DMS 273 treated with DMSO at 0.1 percent for 48 hours (cell line): Measurements from ENCODE around the gene INCA1.
"Not testable (repeated sequence)": the region's sequence is repeated elsewhere in the genome, so short reads cannot be mapped to it uniquely, and the experiment has no call there.

Experiments
- DNase-seq: peaks from one replicate; lab custom pipeline; 2025; lab: John Stamatoyannopoulos, UW

The INCA1 gene, protein sequence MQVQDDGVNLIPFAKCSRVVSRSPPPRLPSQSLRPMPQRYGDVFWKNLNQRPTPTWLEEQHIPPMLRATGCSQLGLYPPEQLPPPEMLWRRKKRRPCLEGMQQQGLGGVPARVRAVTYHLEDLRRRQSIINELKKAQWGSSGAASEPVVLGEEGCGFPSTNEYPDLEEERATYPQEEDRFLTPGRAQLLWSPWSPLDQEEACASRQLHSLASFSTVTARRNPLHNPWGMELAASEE

DNA sequence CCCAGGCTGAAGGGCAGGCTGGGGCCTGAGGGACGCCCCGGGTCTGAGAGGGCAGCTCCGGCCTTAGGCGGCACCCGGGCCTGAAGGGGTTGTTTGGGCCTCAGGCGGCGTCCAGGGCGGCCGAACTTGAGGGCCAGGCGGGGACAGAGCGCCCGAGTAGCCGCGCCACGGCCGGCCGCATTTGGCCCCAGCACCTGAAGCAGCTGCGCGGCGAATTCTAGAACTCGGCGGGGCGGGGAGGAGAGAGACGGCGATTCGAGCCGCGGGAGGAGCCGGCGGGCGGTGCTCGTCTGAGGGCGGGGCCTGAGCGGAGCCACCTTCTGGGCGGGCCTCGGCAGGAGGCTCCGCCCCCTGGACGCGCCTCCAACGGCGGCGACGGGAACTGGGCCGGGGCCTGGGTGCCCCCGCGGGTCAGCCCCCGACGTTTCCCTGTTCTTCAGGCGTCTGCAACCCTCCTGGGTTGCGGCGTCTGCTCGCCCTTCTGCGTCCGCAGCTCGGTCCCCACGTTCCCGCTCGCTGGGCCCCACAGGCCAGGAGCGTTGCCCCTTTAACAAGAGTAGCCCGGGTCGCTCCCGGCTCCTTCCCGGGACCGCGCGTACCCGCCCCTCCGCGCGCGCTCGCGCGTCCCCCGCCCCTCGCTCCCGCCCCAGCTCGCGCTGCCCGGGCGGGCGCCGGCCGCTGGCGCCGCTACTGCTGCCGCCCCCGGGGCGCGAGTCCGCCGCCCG is at the start of gene INCA1, which contains the start of gene KIF1C:
TSS of gene INCA1 (minus strand) at position 221 of the 725 bp plus-strand sequence. CDS start 3,085 bp downstream, outside the sequence.
TSS of gene KIF1C (plus strand) at position 649 of the 725 bp plus-strand sequence. CDS start 2,297 bp downstream, outside the sequence.
- DNase-seq = peak; percentile 56

DNA sequence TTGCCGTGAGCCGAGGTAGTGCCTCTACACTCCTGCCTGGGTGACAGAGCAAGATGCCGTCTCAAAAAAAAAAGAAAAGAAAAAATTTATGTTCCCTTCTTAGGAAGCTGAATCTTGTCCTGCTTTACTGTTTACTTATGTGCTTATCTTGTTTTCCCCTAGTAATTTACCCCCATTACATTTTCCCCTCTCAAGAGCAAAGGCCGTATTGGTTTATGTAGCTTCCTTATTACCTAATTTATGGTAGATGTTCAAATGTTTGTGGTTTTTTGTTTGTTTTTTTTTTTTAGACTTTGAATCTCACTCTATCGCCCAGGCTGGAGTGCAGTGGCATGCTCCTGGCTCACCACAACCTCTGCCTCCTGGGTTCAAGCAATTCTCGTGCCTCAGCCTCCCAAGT is 48.2 kb upstream of the INCA1 start:
- DNase-seq = no peak

DNA sequence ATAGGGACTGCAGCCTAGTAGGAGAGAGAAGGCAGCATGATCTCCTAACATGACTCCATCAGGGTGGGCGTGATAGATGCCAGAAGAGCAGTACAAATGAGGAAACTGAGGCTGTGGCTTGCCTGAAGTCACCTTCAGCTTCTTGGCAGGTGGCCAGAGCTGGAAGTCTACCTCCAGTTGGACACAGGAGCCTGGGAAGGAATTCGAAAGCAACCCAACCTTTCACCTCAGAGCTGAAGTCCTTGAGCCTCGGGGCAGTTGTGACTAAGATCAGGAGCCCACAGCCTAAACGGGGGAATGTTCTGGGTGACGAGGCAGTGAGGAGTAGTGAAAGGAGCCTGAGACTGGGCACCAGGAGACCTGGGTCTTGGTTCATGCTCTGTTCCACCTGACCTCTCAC is 47.3 kb upstream of the INCA1 start:
- no peak for DNase-seq

DNA sequence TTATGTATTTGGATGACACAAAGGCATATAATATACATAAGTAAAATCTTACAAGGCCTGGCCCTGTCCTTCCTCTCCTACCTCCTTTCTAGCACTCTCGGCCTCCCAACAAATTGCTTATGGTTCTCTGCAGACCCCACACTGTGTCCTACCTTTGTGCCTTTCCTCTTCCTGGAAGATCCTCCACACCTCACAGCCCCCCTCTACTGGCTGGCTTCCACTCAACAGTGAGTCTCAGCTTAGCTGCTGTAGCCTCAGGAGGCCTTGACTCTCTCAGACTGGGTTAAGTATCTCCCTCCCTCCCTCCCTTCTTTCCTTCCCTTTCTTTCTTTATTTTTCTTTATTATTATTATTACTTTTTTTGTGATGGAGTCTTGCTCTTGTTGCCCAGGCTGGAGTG is 46.2 kb upstream of the INCA1 start:
- no peak for DNase-seq

DNA sequence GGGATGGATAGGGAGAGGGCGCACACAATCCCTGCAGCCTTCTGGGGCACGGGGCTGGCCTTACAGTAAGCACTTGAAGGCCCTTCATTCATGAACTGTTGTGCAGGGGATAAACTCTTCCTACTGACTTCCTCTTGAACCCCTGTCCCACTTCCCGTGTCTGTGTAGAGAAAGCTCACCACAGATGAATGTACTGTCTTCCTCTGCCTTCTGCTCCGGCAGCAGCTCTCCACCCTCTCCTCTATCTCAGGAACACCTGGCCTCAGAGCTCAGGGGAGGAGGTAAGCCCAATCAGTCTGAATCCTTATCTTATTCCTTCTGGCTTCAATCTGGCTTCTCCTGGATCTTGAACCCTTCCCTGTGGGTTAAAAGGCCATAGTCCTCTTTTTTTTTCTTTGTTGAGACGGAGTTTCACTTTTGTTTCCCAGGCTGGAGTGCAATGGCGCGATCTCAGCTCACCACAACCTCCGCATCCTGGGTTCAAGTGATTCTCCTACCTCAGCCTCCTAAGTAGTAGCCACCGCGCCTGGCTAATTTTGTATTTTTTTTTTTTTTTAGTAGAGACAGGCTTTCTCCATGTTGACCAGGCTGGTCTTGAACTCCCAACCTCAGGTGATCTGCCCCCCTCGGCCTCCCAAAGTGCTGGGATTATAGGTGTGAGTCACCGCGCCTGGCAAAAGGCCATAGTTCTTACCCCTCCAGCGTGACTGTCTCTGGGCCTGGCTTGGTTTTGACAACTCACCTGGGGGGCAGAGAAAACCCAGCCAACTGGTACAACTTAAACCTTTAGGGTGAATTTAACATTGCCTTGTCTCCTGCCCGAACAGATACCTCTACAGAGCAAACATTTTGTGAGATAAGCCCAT is 45.1 kb upstream of the INCA1 start:
- no peak for DNase-seq

DNA sequence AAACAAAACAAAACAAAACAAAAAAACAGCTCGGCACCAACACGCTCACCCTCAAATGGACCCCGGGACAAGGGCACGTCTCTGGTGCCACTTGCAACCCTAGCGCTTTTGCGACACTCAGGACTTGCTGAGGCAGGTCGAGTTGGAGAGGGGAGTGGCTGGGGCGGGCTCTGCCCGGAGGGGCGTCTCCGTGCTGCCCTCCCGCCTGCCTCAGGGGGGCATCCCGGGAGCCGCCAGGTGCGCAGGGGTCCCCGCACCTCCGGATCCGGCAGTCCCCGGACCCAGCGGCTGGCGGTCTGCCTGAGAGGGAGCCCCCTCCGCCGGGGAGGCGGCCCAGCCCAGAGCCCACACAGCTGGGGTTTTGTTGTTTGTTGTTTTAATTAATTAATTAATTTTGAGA is 38.0 kb upstream of the INCA1 start, which contains the start of gene SLC52A1:
TSS of gene SLC52A1 (minus strand) at position 112 of the 400 bp plus-strand sequence. CDS start 820 bp downstream, outside the sequence.
- DNase-seq = no peak

DNA sequence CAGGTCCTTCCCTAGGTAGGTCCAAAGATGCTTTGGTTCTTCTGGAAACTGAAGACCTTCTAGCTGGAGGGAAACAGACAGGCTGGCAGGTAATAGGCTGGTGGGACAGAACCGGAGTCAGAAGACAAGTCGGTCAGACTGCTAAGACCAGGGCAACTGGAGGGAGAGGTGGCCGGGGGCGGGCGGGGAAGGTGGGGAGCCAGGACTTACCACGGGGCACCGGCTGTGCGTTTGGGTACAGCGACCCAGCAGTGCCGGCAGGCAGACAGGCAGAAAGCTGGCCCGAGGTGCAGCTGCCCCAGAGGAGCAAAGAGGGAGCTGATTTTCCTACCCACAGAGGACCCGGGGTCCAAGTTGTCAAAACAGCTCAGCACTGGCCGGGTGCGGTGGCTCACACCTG is 37.3 kb upstream of the INCA1 start:
- DNase-seq = no peak

DNA sequence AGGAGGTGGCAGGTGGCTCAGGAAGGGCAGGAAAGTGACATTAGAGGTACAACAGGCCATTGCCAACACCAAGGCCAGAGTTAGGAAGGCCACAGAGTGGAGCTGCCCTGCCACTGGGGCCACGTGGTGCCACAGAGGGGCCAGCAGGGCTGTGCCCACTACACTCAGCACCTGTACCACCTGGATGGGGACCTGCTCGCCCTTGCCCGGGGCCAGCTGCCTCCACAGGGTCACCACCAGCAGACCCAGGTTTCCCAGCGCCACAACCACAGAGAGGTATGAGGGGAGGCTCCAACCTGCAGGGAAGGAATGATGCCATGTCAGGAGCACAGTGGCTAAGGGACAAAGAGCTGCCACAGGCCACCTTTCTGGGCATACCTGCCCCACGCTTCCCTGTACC is 36.7 kb upstream of the INCA1 start:
- no peak for DNase-seq

DNA sequence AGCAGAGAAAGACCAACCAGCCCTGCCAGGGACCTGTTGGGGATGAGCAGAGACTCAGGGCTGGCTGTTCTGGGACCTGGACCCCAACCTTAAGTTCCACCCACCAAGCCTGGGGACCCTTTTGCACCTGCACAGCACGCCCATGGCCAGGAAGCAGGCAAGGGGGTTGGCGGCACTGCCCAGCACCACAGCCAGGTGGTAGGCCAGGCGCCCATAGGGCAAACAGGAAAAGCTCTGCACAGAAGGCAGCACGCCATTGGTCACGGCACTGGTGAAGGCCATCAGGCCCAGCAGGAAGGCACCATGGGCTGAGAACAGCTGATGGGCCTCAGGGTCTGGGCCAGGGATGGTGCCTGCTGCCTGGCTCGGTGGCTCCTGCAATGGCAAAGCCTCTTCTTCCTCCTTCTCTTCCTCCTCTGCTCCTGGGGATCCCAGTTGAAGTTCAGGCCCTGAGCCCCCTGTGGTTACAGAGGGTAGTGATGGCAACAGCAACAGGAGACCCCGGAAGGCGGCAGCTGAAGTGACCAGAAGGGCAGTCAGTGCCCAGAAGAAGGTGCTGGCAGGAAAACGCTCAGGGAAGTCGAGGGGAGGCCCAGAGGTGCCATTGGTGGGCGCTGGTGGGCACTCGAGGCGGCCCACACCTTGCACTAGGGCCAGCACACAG is 36.2 kb upstream of the INCA1 start:
- no peak for DNase-seq

DNA sequence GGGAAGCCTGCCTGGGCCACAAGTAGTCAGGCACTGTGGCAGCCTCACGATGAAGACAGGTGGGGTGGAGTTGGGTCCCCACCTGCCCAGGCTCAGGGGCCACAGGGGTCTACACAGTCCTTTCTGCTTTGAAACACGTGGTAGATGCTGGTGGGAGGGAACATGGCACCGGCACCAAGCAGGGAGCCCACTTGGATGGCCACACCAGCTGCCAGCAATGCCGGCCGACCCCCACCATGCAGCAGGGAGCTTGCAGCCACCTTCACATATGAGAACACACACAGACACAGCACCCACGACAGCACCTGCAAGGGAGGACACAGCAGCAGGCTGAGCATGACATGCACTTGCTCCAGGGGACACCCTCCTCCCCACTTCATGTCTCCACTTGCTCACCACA is 35.5 kb upstream of the INCA1 start:
- no peak for DNase-seq

DNA sequence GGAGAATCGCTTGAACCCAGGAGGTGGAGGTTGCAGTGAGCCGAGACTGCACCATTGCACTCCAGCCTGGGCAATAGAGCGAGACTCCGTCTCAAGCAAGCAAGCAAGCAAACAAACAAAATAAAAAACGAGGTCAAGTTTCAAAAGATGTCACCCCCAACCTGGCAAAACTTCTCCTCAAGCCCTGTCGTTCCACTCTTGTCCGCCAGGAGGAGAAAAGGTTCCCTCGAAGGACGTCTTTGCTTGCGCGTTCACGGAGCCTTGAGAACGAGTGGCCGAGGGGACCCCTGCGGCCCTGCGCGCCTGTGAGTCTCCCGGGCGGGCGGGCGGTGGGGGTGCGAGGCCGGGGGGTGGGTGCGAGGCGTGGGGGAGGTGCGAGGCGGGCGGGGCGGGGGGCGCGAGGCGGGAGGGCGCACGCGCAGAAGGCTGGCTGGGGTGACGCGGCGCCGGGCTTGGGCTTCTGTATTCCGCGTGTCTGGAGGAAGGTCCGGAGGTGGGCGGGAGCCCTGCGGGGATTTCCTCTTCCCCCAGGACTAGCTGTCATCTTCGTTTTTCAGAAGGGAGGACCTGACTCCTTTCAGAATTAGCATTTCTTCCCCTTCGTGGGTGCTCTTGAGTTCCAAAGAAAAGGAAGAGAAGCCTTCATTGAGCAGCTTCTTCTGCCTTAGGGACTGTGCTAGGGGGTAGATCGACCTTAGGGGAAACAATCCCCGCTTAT is 34.2 kb upstream of the INCA1 start:
- no peak for DNase-seq

DNA sequence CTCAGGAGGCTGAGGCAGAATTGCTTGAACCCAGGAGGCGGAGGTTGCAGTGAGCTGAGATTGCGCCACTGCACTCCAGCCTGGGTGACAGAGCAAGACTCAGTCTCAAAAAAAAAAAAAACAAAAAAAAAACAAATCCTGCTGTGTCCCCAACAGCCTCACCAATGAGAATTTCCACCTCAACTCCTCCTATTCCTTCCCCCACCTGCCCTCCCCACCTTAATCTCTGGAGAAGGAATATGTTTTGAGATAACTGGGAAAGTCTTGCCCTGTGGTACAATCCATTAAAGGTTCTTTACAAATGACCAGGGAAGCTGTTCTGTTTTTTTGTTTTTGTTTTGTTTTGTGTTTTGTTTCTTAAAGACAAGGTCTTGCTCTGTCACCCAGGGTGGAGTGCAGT is 32.8 kb upstream of the INCA1 start:
- DNase-seq = not testable (repeated sequence)

DNA sequence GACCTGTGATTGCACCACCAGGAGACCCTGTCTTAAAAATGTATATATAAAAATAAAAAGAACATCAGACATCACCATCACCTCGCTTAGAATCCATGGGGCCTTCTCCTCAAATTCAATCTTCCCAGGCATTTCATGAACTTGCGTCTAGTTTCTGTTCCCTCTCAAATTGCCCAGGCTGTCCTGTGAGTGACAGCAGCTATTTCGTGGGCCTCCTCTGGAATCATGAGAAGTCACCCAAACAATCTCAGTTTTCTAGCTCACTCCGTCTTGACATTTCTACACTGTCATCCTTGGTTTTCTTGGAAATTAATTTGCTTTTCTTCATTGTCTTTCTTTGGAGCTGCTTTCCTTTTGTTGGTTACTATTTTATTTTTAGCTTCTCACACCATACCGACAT is 30.6 kb upstream of the INCA1 start:
- DNase-seq = no peak

DNA sequence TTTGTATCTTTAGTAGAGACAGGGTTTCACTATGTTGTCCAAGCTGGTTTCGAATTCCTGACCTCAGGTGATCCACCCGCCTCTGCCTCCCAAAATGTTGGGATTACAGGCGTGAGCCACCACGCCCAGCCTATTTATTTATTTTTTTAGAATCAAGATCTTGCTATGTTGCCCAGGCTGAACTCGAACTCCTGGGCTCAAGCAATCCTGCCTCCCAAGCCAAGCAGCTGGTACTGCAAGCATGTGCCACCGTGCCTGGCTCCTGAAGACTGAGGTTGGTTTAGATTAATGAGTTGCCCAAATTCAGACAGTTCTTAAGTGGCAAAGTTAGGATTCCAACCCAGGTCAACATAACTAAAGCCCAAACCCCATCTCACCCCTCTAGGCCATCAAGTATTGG is 30.0 kb upstream of the INCA1 start:
- no peak for DNase-seq

DNA sequence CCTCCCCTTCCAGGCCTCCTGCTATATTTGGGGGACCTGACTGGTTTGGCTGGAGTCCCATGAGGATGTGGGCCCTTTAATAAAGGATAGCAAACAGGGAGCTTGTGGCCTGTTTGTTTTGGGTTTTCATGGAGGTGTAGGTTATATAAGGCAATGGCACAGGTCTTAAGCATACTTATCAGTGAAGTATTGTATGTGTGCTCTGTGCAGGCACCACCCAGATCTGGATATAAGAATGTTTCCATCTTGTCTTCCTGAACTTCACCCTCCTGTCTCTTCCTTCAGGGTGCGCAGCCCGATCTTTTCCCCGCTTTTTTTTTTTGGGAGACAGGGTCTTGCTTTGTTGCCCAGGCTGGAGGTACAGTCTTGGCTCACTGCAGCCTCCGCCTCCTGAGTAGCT is 27.3 kb upstream of the INCA1 start:
- DNase-seq = no peak

DNA sequence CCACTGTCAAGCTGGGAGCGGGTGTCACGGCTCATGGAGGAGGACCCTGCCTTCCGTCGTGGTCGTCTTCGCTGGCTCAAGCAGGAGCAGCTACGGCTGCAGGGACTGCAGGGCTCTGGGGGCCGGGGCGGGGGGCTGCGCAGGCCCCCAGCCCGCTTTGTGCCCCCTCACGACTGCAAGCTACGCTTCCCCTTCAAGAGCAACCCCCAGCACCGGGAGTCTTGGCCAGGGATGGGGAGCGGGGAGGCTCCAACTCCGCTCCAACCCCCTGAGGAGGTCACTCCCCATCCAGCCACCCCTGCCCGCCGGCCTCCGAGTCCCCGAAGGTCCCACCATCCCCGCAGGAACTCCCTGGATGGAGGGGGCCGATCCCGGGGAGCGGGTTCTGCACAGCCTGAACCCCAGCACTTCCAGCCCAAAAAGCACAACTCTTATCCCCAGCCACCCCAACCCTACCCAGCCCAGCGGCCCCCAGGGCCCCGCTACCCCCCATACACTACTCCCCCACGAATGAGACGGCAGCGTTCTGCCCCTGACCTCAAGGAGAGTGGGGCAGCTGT is 26.3 kb upstream of the INCA1 start:
- no peak for DNase-seq

DNA sequence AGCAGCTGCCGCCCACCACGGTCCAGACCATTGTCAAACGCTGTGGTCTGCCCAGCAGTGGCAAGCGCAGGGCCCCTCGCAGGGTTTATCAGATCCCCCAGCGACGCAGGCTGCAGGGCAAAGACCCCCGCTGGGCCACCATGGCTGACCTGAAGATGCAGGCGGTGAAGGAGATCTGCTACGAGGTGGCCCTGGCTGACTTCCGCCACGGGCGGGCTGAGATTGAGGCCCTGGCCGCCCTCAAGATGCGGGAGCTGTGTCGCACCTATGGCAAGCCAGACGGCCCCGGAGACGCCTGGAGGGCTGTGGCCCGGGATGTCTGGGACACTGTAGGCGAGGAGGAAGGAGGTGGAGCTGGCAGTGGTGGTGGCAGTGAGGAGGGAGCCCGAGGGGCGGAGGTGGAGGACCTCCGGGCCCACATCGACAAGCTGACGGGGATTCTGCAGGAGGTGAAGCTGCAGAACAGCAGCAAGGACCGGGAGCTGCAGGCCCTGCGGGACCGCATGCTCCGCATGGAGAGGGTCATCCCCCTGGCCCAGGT is 24.9 kb upstream of the INCA1 start:
- DNase-seq = no peak

DNA sequence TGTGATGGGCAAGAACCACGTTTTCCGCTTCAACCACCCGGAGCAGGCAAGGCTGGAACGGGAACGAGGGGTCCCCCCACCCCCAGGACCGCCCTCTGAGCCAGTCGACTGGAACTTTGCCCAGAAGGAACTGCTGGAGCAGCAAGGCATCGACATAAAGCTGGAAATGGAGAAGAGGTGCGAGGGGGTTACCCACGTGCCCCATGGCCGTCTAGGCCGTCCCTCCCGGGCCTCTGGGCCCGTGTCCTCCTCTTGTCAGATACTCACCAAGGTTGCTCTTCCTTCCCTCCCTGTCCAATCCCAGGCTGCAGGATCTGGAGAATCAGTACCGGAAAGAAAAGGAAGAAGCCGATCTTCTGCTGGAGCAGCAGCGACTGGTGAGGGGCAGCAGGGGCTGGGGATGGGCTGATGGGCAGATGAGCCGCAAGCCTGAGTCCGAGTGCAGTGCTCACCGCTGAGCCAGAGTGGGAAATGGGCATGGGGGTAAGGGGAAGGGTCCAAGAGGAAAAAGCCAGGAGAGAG is 23.2 kb upstream of the INCA1 start:
- no peak for DNase-seq

DNA sequence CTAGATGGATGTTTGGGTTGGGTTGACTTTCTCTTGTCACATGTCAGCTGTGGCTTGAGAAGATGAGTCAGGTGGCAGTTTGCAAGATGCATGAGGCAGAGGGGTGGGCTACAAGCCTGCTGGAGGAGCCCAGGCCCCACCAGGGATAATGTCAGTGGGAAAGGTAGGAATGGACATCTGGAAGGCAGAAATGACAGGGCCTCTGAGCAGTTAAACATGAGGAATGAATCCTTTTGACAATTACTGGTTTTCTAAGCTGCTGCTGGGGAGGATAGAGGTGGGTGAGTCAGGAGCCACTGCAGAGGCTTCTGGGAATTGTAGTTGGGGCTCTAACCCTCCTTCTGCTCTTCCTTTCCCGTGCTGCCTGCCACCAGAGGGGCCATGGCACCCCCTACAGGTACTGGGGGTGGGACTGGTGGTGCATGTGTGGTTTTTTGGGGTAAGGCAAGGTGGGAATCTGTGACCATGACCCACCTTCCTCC is 22.2 kb upstream of the INCA1 start:
- no peak for DNase-seq

DNA sequence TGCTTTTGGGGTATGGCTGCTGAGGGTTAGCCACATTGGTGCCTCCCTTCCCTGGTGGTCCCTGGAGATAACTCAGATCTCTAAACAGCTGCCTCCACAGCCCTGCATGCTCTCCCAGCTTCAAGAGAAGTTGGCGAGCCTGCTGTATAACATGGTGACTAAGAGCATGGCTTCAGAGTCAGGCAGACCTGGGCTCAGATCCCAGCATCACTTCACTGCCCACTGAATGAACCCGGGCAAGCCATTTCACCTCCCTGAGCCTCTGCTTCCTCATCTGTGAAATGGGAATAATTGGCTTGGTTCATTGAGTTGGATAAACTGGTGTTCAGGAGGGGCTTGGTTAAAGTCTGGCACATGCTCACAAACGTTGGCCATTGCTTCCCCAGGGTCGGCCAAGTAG is 17.0 kb upstream of the INCA1 start:
- no peak for DNase-seq
